Smooth muscle cell (in vitro differentiated cells): ENCODE measurements around the gene CIAO3. TPM values are rescaled to one million over a fixed set of nuclear protein-coding genes. Genes with fewer than 3 reads are reported as not detected.

Experiments
- DNase-seq: peaks from one replicate; lab custom pipeline; 2025; ENCODE audit not compliant: unreplicated experiment; lab: John Stamatoyannopoulos, UW
- H2AFZ ChIP-seq: fragments of 200-600 bp; sonication (generic); 2 replicates; pipeline ENCODE4 v1.6.0; 2016; ENCODE audit warnings: antibody characterized with exemption, low read depth, mild to moderate bottlenecking
- H3F3A ChIP-seq: fragments of 200-600 bp; sonication (generic); 2 replicates; pipeline ENCODE4 v1.6.0; 2017; ENCODE audit warnings: antibody characterized with exemption, low read depth
- H3K27ac ChIP-seq: fragments of 200-600 bp; sonication (generic); 2 replicates; pipeline ENCODE4 v1.5.1; 2016; ENCODE audit warnings: low read depth, mild to moderate bottlenecking
- H3K27me3 ChIP-seq: fragments of 200-600 bp; sonication (generic); 2 replicates; pipeline ENCODE4 v1.6.1; 2016; ENCODE audit warnings: low read depth, mild to moderate bottlenecking
- H3K36me3 ChIP-seq: fragments of 200-600 bp; sonication (generic); 2 replicates; pipeline ENCODE4 v1.5.1; 2016; ENCODE audit warnings: low read depth
- H3K4me1 ChIP-seq: fragments of 200-600 bp; sonication (generic); 2 replicates; pipeline ENCODE4 v1.5.1; 2016; ENCODE audit warnings: low read depth
- H3K4me2 ChIP-seq: fragments of 200-600 bp; sonication (generic); 2 replicates; pipeline ENCODE4 v1.6.0; 2016; ENCODE audit warnings: mild to moderate bottlenecking
- H3K4me3 ChIP-seq: fragments of 200-600 bp; sonication (generic); 2 replicates; pipeline ENCODE4 v1.5.1; 2016; ENCODE audit warnings: mild to moderate bottlenecking
- H3K79me2 ChIP-seq: fragments of 200-600 bp; sonication (generic); 2 replicates; pipeline ENCODE4 v1.6.0; 2016; ENCODE audit warnings: low read depth, mild to moderate bottlenecking
- H3K9ac ChIP-seq: fragments of 200-600 bp; sonication (generic); 2 replicates; pipeline ENCODE4 v1.6.0; 2016; ENCODE audit warnings: low read depth
- H3K9me3 ChIP-seq: fragments of 200-600 bp; sonication (generic); replicated peaks from 2 replicates; pipeline ENCODE4 v1.5.1; 2016; ENCODE audit warnings: low read depth
- H4K20me1 ChIP-seq: fragments of 200-600 bp; sonication (generic); 2 replicates; pipeline ENCODE4 v1.6.0; 2016; ENCODE audit warnings: low read depth
- WGBS: methylation state at CpG from one replicate; pipeline ENCODE4 v1.1.7; 2016; ENCODE audit warnings: low lambda C conversion rate; 5-methylcytosine and 5-hydroxymethylcytosine counted together
- polyA plus RNA-seq: library from polyadenylated mRNA; unstranded; fragments of >200 nt; fragmentation: Nextera tagmentation; extraction: Ambion mirVana; gene quantifications from 2 replicates; pipeline ENCODE4 v1.2.1, GENCODE V29; 2016
- total RNA-seq: library from RNA; depleted of rRNA; stranded (reverse); fragments of >200 nt; gene quantifications from 2 replicates; pipeline ENCODE4 v1.2.3, GENCODE V29; 2014
- TF ChIP-seq, protein P1 (sequence below): fragments of 200-600 bp; sonication (generic); IDR thresholded peaks from 2 replicates; pipeline ENCODE4 v1.5.1; 2017; ENCODE audit warnings: borderline replicate concordance, mild to moderate bottlenecking, antibody characterized with exemption; ENCODE audit not compliant: insufficient read depth, poor library complexity, severe bottlenecking

The CIAO3 gene
- total and polyA plus RNA-seq, 2 experiments from 2014 or later: 19.7 to 39.6 TPM

- Histone ChIP-seq H3K36me3 (no peaks in the 10 kb centered on the region), H3K27ac (no peak overlapping the region), H3K79me2 (no peaks in the 10 kb centered on the region), H3K27me3 (peaks cover 92% of the 10 kb centered on the region), H3K4me3 (no peak overlapping the region), H3K9me3 (no peaks in the 10 kb centered on the region), H3K9ac (no peak overlapping the region), H3K4me1 (no peaks in the 10 kb centered on the region), H2AFZ (no peak overlapping the region), H3K4me2 (no peak overlapping the region), H4K20me1 (peaks cover 7% of the 10 kb centered on the region), H3F3A (no peaks in the 10 kb centered on the region)
- 90% methylated on average over 12 of the region's 12 CpGs for whole genome bisulfite sequencing
- no peak for DNase-seq
- TF ChIP-seq, protein P1, sequence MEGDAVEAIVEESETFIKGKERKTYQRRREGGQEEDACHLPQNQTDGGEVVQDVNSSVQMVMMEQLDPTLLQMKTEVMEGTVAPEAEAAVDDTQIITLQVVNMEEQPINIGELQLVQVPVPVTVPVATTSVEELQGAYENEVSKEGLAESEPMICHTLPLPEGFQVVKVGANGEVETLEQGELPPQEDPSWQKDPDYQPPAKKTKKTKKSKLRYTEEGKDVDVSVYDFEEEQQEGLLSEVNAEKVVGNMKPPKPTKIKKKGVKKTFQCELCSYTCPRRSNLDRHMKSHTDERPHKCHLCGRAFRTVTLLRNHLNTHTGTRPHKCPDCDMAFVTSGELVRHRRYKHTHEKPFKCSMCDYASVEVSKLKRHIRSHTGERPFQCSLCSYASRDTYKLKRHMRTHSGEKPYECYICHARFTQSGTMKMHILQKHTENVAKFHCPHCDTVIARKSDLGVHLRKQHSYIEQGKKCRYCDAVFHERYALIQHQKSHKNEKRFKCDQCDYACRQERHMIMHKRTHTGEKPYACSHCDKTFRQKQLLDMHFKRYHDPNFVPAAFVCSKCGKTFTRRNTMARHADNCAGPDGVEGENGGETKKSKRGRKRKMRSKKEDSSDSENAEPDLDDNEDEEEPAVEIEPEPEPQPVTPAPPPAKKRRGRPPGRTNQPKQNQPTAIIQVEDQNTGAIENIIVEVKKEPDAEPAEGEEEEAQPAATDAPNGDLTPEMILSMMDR: no peak
Measured at GRCh38 chr16:703406-703805, 37.4 kb downstream of the CIAO3 start.

DNA sequence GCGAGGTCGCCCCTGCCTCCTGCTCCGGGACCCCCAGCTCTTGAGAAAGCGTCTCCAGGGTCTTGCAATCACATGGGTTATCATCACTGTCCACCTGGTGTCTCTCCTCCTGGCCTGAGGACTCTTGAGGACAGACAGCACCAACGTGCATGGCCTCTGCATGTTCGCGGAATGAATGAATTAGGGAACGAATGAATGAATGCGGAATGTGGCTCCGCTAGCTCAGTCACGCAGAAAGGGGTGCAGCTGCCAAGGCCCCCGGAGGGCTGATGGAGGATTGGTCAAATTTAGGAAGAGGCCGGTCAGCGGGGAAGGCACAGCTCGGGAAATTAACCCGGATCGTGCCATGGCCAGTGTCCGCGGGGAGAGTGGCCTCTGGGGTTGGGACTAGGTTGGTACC, 38.5 kb downstream of the CIAO3 start:
- Histone ChIP-seq H2AFZ (no peak overlapping the region), H3K4me3 (no peak overlapping the region), H3K9ac (no peak overlapping the region), H3K27me3 (peaks cover 88% of the 10 kb centered on the region), H4K20me1 (peaks cover 7% of the 10 kb centered on the region), H3K79me2 (no peaks in the 10 kb centered on the region), H3K4me2 (no peak overlapping the region), H3K9me3 (no peaks in the 10 kb centered on the region), H3K27ac (no peak overlapping the region), H3F3A (no peaks in the 10 kb centered on the region), H3K36me3 (no peaks in the 10 kb centered on the region), H3K4me1 (no peaks in the 10 kb centered on the region)
- WGBS: 87% methylated on average over 19 of the region's 19 CpGs
- no peak for DNase-seq
- TF ChIP-seq, protein P1: no peak

- H3K36me3 ChIP-seq: no peaks in the 10 kb centered on the region
- no peaks in the 10 kb centered on the region for H3K9me3 ChIP-seq
- H3F3A ChIP-seq: no peaks in the 10 kb centered on the region
- WGBS: 14% methylated on average over 69 of the region's 76 CpGs
- H3K4me3 ChIP-seq: no peak overlapping the region
- H3K27ac ChIP-seq: no peak overlapping the region
- peak overlapping the region; percentile 72 for H3K4me2 ChIP-seq
- DNase-seq: peak; percentile 13
- TF ChIP-seq, protein P1: no peak
- H2AFZ ChIP-seq: no peak overlapping the region
- no peaks in the 10 kb centered on the region for H3K79me2 ChIP-seq
- peaks cover 7% of the 10 kb centered on the region for H4K20me1 ChIP-seq
- H3K9ac ChIP-seq: no peak overlapping the region
- no peaks in the 10 kb centered on the region for H3K4me1 ChIP-seq
- peaks cover 85% of the 10 kb centered on the region for H3K27me3 ChIP-seq
Measured at GRCh38 chr16:700684-701584, 39.9 kb downstream of the CIAO3 start.
